HTERT RPE-1 (cell line): ENCODE results near the gene SPATA17.
"Not testable (repeated sequence)": the region's sequence is repeated elsewhere in the genome, so short reads cannot be mapped to it uniquely, and the experiment has no call there.

ENCODE experiments used
- in situ Hi-C: fragments of 300-500 bp; cut with MboI; formaldehyde crosslinking; loops from 4 replicates; pipeline ENCODE4 v1.14.3; 2020; ENCODE audit warnings: low sequenced_read_pairs

Gene SPATA17

DNA sequence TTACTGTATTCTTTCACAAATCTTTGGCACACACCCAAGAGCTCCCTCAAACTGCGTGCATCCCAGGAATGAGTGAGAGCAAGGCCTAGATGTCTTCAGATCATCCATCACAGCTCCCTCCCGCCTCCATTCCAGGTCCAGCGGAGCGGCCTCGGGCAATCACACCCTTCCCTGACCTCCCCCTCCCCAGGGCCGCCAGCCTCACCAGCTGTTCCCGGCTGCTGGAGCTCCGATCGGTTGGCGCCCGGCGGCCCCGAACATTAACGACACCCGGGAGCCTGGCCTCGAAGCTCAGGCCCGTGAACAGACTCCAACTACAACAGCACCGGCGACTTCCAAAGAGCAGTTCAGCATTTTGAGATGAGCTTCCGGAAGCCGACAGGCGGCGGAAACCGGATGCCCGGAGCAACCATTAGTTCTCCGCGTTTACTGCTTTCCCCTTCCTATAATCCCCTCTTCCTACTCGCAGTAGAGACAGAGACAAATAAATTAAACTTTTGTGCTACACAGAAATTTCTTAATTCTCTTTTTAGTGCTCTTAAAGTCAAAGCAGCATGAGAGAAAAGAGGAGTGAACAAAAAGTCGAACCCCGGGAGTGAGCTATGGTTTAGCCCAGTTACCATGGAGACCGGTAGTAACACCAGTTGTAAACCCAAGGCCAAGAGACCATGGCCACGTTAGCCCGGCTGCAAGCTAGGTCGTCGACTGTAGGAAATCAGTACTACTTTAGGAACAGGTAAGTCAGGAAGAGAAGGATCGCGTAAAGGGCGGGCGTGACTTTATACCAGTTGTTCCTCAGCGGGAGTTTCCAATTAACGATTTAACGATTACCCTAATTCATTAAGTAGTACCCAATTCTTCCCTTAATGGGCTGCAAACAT is at the start of gene SPATA17, which contains the start of gene GPATCH2:
Gene SPATA17, plus strand, starts transcription at position 634 of the 881 bp plus-strand sequence. Its CDS starts 35 bp downstream, at position 669.
Gene GPATCH2, minus strand, starts transcription at position 380 of the 881 bp plus-strand sequence. Its CDS starts 119 bp downstream, at position 261.
- in situ Hi-C loops: no loop called here

DNA sequence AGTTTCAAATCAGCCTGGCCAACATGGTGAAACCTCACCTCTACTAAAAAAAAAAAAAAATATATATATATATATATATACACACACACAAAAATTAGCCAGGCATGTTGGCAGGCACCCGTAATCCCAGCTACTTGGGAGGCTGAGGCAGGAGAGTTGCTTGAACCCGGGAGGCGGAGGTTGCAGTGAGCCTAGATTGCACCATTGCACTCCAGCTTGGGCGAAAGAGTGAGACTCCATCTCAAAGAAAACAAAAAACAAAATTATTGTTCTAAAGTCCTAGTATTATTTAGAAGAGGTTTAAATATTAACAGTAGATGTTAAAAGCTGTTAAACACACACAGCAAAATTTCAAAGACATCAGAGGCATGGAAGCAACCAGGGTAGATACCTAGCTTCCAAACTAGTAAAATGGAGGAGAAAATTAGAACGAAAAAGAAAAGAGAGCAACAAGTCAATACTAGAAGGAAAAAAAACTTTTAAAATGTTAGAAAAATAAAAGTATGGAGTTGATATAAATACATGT is 46.8 kb upstream of the SPATA17 start:
- in situ Hi-C loops: not testable (repeated sequence)

DNA sequence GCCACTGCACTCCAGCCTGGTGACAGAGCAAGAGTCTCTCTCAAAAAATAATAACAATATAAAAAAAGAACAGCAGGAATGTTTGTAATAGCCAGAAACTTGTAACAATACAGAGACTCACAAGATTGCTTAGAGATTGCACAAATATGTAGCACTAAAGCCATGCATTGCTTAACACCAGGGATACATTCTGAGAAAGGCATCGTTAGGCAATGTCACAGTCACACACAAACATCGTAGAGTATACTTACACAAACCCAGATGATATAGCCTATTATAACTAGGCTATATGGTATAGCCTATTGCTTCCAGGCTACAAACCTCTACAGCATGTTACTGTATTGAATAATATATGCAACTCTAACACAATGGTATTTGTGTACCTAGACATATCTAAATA is 45.6 kb upstream of the SPATA17 start:
- in situ Hi-C loops: no loop called here

- in situ Hi-C loops: no loop called here
Measured at GRCh38 chr1:217586586-217586985, 44.6 kb upstream of the SPATA17 start.

GRCh38 chr1:217590598-217590997 is 40.5 kb upstream of the SPATA17 start:
- in situ Hi-C loops: no loop called here

- in situ Hi-C loops: no loop called here
Measured at GRCh38 chr1:217599154-217599553, 32.0 kb upstream of the SPATA17 start.

- in situ Hi-C loops: no loop called here
Measured at GRCh38 chr1:217602380-217602779, 28.8 kb upstream of the SPATA17 start.

- in situ Hi-C loops: no loop called here
Measured at GRCh38 chr1:217605390-217605789, 25.8 kb upstream of the SPATA17 start.

- in situ Hi-C loops: no loop called here
Measured at GRCh38 chr1:217614200-217614712, 16.9 kb upstream of the SPATA17 start.

GRCh38 chr1:217617126-217617525 is 14.0 kb upstream of the SPATA17 start:
- in situ Hi-C loops: no loop called here

DNA sequence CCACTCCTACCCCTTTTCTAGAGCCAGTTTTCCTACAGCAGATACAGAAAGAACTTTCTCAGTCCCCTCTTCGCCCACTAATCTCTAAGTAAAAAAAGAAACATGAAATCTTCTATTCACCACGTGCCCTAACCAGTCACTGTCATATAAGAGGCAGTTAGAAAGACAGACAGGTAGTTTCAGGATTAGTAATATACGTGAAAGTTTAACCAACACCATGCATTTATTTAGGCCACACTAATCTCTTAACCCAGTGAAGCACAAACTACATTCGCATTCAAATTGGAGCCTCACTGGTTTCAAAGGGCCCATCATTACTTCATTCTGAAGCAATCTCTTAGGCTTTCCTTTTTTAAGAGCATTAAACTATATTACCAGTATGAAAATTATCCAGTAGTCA is 10.3 kb upstream of the SPATA17 start:
- in situ Hi-C loops: no loop called here

DNA sequence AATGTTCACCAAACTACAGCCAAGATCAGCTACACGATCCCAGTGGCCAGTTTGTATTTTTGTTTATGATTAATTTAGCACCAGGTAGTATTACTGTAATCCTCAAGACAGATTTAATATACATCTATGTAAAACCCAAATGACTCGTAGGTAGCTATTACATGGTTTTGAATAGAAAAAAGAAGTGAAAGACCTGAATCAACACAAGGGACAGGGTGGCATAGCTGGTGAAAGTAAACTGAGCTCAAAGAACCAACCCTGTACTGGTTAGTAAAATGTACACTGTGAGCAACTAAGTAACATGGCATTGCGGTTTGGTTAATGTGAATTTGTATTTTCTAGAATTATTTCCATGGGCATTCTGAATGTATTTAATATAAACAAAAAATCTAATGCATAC is 9.1 kb upstream of the SPATA17 start:
- in situ Hi-C loops: no loop called here

DNA sequence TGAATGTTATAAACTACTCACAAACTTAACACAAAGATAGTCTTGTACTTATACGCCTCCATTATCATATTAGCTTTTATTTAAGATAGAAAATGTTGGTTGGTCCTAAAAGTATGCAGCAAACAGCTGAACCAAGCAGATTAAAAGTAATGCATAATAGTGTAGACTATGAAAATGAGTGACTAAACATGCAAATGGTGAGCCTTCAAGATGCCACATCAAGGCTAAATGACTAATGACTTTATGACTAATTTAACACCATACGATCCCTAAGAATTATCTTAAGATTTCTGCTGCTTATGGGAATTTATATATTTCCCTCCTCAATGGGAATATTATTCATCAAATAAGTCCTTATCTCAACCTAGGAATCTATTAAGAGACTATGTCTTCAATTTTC is 4.8 kb upstream of the SPATA17 start:
- in situ Hi-C loops: no loop called here

DNA sequence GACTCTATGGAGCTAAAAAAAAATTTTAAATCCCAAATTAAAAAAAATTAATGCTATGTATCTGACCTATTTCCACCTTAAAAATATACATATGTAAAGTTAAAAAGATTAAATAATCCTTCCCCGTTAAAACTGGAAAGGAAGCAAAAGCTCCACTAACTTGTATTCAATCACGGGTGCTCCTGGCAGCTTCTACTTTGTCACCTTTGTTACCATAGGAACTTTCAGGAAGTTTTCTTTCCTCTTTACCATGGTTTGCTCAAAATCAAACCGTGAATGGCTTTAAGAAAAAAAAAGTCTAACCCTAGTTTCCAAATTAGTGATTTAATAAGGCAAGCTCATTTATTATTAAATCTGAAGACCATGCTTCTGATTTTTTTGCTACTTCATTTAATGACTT is 3.7 kb upstream of the SPATA17 start:
- in situ Hi-C loops: no loop called here

- in situ Hi-C loops: no loop called here
Measured at GRCh38 chr1:217642455-217642854, 11.3 kb downstream of the SPATA17 start.

GRCh38 chr1:217647791-217648190 is 16.6 kb downstream of the SPATA17 start:
- in situ Hi-C loops: no loop called here

DNA sequence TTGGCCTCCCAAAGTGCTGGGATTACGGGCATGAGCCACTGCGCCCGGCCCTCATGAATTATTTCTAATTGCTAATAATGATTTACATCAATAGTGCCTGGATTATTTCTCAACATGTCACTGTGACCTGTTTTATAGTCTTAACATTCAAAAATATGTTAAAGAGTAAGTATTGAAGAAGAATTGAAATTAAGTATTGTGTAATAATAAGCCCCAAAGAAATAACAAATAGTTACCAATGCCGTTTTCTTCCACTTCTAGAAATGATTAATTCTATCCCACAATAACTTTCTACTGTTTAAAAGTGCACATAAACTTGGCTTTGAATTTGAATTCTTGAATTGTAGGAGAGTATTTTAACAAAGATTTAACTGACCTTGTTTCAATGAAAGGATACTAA is 19.5 kb downstream of the SPATA17 start:
- in situ Hi-C loops: no loop called here

- in situ Hi-C loops: no loop called here
Measured at GRCh38 chr1:217660353-217661062, 29.4 kb downstream of the SPATA17 start.

DNA sequence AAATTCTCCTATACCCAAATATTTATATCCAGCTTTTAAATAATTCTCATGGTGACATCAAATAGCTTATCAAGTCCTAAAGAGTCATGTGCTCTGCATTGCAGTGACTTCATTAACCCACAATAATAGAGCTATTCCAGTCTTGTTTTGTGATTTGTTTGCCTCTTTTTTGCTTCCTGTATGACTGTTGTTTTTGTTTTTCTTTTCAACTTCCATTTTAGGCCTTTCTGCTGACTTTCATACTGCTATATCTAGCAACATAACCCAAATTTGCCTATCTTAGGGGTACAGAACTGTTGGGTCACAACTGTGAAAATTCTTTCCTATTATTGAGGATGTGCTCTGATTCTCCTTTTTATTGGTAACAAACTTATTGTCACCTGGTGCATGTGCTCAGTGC is 30.3 kb downstream of the SPATA17 start:
- in situ Hi-C loops: no loop called here

- in situ Hi-C loops: no loop called here
Measured at GRCh38 chr1:217668351-217668940, 37.3 kb downstream of the SPATA17 start.

DNA sequence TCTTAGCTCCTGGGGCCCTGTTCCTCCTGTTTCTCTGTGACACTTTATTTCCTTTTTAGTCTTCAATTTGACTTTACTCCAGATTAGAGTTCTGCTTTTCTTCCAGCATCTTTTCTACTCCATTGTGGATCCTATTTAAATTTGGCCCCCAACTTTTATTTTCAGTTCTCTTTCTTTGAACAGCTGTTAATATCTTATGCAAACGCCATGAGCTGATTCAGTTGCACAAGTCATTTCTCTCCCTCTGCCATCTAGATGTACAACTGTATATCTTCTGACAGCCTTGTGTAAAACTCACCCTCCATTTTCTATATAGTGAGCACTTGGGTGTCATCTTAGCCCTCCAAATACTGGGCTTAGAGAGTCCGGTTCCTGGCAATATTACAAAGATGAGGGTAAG is 42.2 kb downstream of the SPATA17 start:
- in situ Hi-C loops: no loop called here
